ENCODE data around the gene ATP2B1. TPM values are rescaled to one million over a fixed set of nuclear protein-coding genes. Genes with fewer than 3 reads are reported as not detected.

ATP2B1 gene
- total RNA-seq, 1 experiment from 2014 or later: 20.6 TPM

- no peak overlapping the region for H2BK12ac ChIP-seq (ENCODE audit: insufficient read length, low read depth, low read length)
- no peak for DNase-seq
- no peak overlapping the region for H3K27ac ChIP-seq (ENCODE audit: insufficient read length, low read depth, low read length)
- no peak overlapping the region for H3K23ac ChIP-seq (ENCODE audit: insufficient read length, low read depth, low read length)
- H3K9me3 Mint-ChIP-seq: no peaks in the 10 kb centered on the region
- H3K4me1 Mint-ChIP-seq: peaks cover 0 to 6% of the 10 kb centered on the region in 2 experiments; a peak in 1 of 4 replicates
- H3K4ac ChIP-seq (ENCODE audit: low read depth, low read length): no peak overlapping the region
- no peak overlapping the region for H3K14ac ChIP-seq (ENCODE audit: insufficient read depth, low read length)
- H3K79me1 ChIP-seq (ENCODE audit: insufficient read depth, low read depth, low read length, poor library complexity, severe bottlenecking): peaks cover 3% of the 10 kb centered on the region
- no peak overlapping the region for H3K27ac Mint-ChIP-seq
- WGBS (ENCODE audit: extremely low coverage, insufficient read length, low lambda C conversion rate): no CpG with 5 or more reads among the region's 2 CpGs
- H2BK20ac ChIP-seq (ENCODE audit: low read depth, low read length, poor library complexity, severe bottlenecking): no peak overlapping the region
- no peak for TF ChIP-seq CTCF (conservative IDR thresholded peaks at IDR 0.05)
- no peak overlapping the region for H3K18ac ChIP-seq (ENCODE audit: insufficient read length, low read depth, low read length)
- no peaks in the 10 kb centered on the region for H3K9me3 ChIP-seq (ENCODE audit: control insufficient read depth, low read depth, low read length)
- H3K4me1 ChIP-seq (ENCODE audit: insufficient read depth, low read length): no peaks in the 10 kb centered on the region; the same call in 1 of the 2 replicates
- no peaks in the 10 kb centered on the region; the same call in 1 of the 2 replicates for H3K79me2 ChIP-seq (ENCODE audit: insufficient read depth, low read length)
- no peaks in the 10 kb centered on the region for H4K20me1 ChIP-seq (ENCODE audit: control insufficient read depth, insufficient read depth, insufficient read length)
- no peak overlapping the region for H3T11ph ChIP-seq (ENCODE audit: low read length)
- H3K4me2 ChIP-seq (ENCODE audit: insufficient read depth, insufficient read length, low read length): no peak overlapping the region
- no peak overlapping the region for H2AFZ ChIP-seq (ENCODE audit: low read length)
- H4K91ac ChIP-seq (ENCODE audit: insufficient read length, low read depth, low read length): no peak overlapping the region
- no peaks in the 10 kb centered on the region for H3K23me2 ChIP-seq (ENCODE audit: insufficient read length, low read depth, low read length, poor library complexity, severe bottlenecking)
- H2BK5ac ChIP-seq (ENCODE audit: insufficient read length, low read length): no peak overlapping the region
- H3K36me3 Mint-ChIP-seq (ENCODE audit: insufficient read depth in 1 of 3, low read depth in 3 of 3): no peaks in the 10 kb centered on the region
- H3K27me3 ChIP-seq (ENCODE audit: insufficient read depth, low read length): no peaks in the 10 kb centered on the region
- H3K27me3 Mint-ChIP-seq (ENCODE audit: low read depth): no peaks in the 10 kb centered on the region
- no peak overlapping the region for H3K4me3 Mint-ChIP-seq
- H3K56ac ChIP-seq (ENCODE audit: insufficient read length, low read depth, low read length): no peak overlapping the region
- H2AK5ac ChIP-seq (ENCODE audit: insufficient read length, low read length): no peak overlapping the region
- H4K5ac ChIP-seq (ENCODE audit: insufficient read length, low read depth, low read length): no peak overlapping the region
- H2BK15ac ChIP-seq (ENCODE audit: low read depth, low read length): no peak overlapping the region
- no peak overlapping the region for H2BK120ac ChIP-seq (ENCODE audit: low read depth, low read length, poor library complexity, severe bottlenecking)
- H4K8ac ChIP-seq (replicated peaks; ENCODE audit: insufficient read length, low read depth, low read length): no peak overlapping the region
- no peak overlapping the region for H3K9ac ChIP-seq (ENCODE audit: extremely low read depth, insufficient read length, low read length)
Measured at GRCh38 chr12:89695100-89695499, 13.5 kb downstream of the ATP2B1 start.
